Trophoblast cell (in vitro differentiated cells and primary cell): ENCODE results near the gene PRKD1.
"Not testable (repeated sequence)": the region's sequence is repeated elsewhere in the genome, so short reads cannot be mapped to it uniquely, and the experiment has no call there.

ENCODE experiments used
- DNase-seq, 2 donors: peaks; one replicate each; pipeline ENCODE4 v3.0.0-alpha.2; 2016
- H2AFZ ChIP-seq: 2 replicates; pipeline ENCODE4 v1.6.1; 2013; ENCODE audit warnings: low read length, moderate library complexity, mild to moderate bottlenecking; ENCODE audit not compliant: insufficient read depth, poor library complexity
- H2AK5ac ChIP-seq: 2 replicates; pipeline ENCODE4 v1.6.1; 2013; ENCODE audit warnings: mild to moderate bottlenecking, low read length
- H2BK120ac ChIP-seq: 2 replicates; pipeline ENCODE4 v1.6.1; 2013; ENCODE audit warnings: low read length, mild to moderate bottlenecking, moderate library complexity; ENCODE audit not compliant: insufficient read depth, poor library complexity
- H2BK12ac ChIP-seq: 2 replicates; pipeline ENCODE4 v1.6.1; 2013; ENCODE audit warnings: mild to moderate bottlenecking, low read length, moderate library complexity
- H2BK5ac ChIP-seq: 2 replicates; pipeline ENCODE4 v1.6.1; 2013; ENCODE audit warnings: low read length, low read depth, moderate library complexity, mild to moderate bottlenecking; ENCODE audit not compliant: poor library complexity
- H3K14ac ChIP-seq: 2 replicates; pipeline ENCODE4 v1.6.1; 2013; ENCODE audit warnings: mild to moderate bottlenecking, low read length
- H3K18ac ChIP-seq: 2 replicates; pipeline ENCODE4 v1.6.1; 2013; ENCODE audit warnings: mild to moderate bottlenecking, low read length
- H3K23ac ChIP-seq: 2 replicates; pipeline ENCODE4 v1.6.1; 2013; ENCODE audit warnings: low read length
- H3K27ac ChIP-seq: 2 replicates; pipeline ENCODE4 v1.5.1; 2013; ENCODE audit warnings: low read depth, mild to moderate bottlenecking, inconsistent platforms, low read length, moderate library complexity
- H3K27me3 ChIP-seq: 2 replicates; pipeline ENCODE4 v1.6.1; 2013; ENCODE audit warnings: inconsistent platforms, mild to moderate bottlenecking, low read length, moderate library complexity; ENCODE audit not compliant: insufficient read depth
- H3K36me3 ChIP-seq, 2 experiments: 1 replicate in 1 of 2; 2 replicates in 1 of 2; pipeline ENCODE4 v1.6.1; 2013; ENCODE audit warnings: low read length in 2 of 2, mild to moderate bottlenecking in 2 of 2, moderate library complexity in 1 of 2; ENCODE audit not compliant: insufficient read depth in 2 of 2, control insufficient read depth in 1 of 2
- H3K4ac ChIP-seq: 2 replicates; pipeline ENCODE4 v1.6.1; 2013; ENCODE audit warnings: low read depth, mild to moderate bottlenecking, low read length, moderate library complexity
- H3K4me1 ChIP-seq, 2 experiments: 1 replicate in 1 of 2; 2 replicates in 1 of 2; pipeline ENCODE4 v1.6.1; 2013; ENCODE audit warnings: low read length in 2 of 2, mild to moderate bottlenecking in 2 of 2, moderate library complexity in 1 of 2; ENCODE audit not compliant: insufficient read depth in 2 of 2, control insufficient read depth in 1 of 2
- H3K4me2 ChIP-seq: 2 replicates; pipeline ENCODE4 v1.6.1; 2013; ENCODE audit warnings: inconsistent platforms, mild to moderate bottlenecking, low read length, moderate library complexity
- H3K4me3 ChIP-seq: 2 replicates; pipeline ENCODE4 v1.5.1; 2013; ENCODE audit warnings: mild to moderate bottlenecking, low read depth, low read length, inconsistent platforms
- H3K79me1 ChIP-seq: one replicate; pipeline ENCODE4 v1.6.1; 2013; ENCODE audit warnings: low read length
- H3K79me2 ChIP-seq: 2 replicates; pipeline ENCODE4 v1.6.1; 2013; ENCODE audit warnings: low read length, mild to moderate bottlenecking; ENCODE audit not compliant: control insufficient read depth, insufficient read depth, poor library complexity
- H3K9ac ChIP-seq: 2 replicates; pipeline ENCODE4 v1.6.1; 2013; ENCODE audit warnings: mild to moderate bottlenecking, low read length
- H3K9me3 ChIP-seq: 2 replicates; pipeline ENCODE4 v1.6.1; 2013; ENCODE audit warnings: low read depth, mild to moderate bottlenecking, control low read depth, inconsistent platforms, low read length; ENCODE audit not compliant: insufficient read depth
- H4K12ac ChIP-seq: 2 replicates; pipeline ENCODE4 v1.6.1; 2013; ENCODE audit warnings: low read depth, mild to moderate bottlenecking, low read length, moderate library complexity
- H4K8ac ChIP-seq: 2 replicates; pipeline ENCODE4 v1.6.1; 2013; ENCODE audit warnings: low read depth, mild to moderate bottlenecking, low read length, moderate library complexity
- H4K91ac ChIP-seq: one replicate; pipeline ENCODE4 v1.6.1; 2013; ENCODE audit warnings: low read depth, mild to moderate bottlenecking, low read length, moderate library complexity
- WGBS: extraction: QIAGEN DNeasy Blood & Tissue Kit; methylation state at CpG from one replicate; pipeline ENCODE4 v1.1.7; 2013; ENCODE audit warnings: missing lambda C conversion rate; ENCODE audit not compliant: insufficient read length, insufficient coverage; ENCODE audit errors: extremely low coverage; 5-methylcytosine and 5-hydroxymethylcytosine counted together

PRKD1 gene

GRCh38 chr14:29843981-29844380 is 83.7 kb downstream of the PRKD1 start:
- Histone ChIP-seq H3K27ac (no peak overlapping the region), H3K27me3 (no peaks in the 10 kb centered on the region), H3K9me3 (peaks cover 9% of the 10 kb centered on the region), H3K9ac (no peak overlapping the region), H2BK12ac (no peak overlapping the region), H3K23ac (no peak overlapping the region), H2AK5ac (no peak overlapping the region), H2BK5ac (no peak overlapping the region), H4K8ac (no peak overlapping the region), H3K18ac (no peak overlapping the region), H3K4ac (no peak overlapping the region), H3K4me3 (no peak overlapping the region), H2BK120ac (no peak overlapping the region), H3K4me2 (no peak overlapping the region), H3K36me3 (peaks cover 0 to 4% of the 10 kb centered on the region in 2 experiments), H2AFZ (no peak overlapping the region), H4K12ac (no peak overlapping the region), H3K79me1 (no peaks in the 10 kb centered on the region), H3K4me1 (no peaks in the 10 kb centered on the region), H3K79me2 (no peaks in the 10 kb centered on the region), H4K91ac (no peak overlapping the region), H3K14ac (no peak overlapping the region)
- WGBS, result no CpG with 5 or more reads among the region's 1 CpG
- no peak for DNase-seq

GRCh38 chr14:29842228-29842627 is 85.4 kb downstream of the PRKD1 start:
- Histone ChIP-seq H2BK5ac (no peak overlapping the region), H3K9me3 (peaks cover 9% of the 10 kb centered on the region), H3K4ac (no peak overlapping the region), H3K4me1 (no peaks in the 10 kb centered on the region), H4K8ac (no peak overlapping the region), H4K91ac (no peak overlapping the region), H2AFZ (no peak overlapping the region), H2BK120ac (no peak overlapping the region), H3K79me2 (no peaks in the 10 kb centered on the region), H2AK5ac (no peak overlapping the region), H3K27ac (no peak overlapping the region), H4K12ac (no peak overlapping the region), H3K18ac (no peak overlapping the region), H3K27me3 (no peaks in the 10 kb centered on the region), H3K9ac (no peak overlapping the region), H3K14ac (no peak overlapping the region), H3K79me1 (no peaks in the 10 kb centered on the region), H2BK12ac (no peak overlapping the region), H3K23ac (no peak overlapping the region), H3K36me3 (peaks cover 0 to 4% of the 10 kb centered on the region in 2 experiments), H3K4me2 (no peak overlapping the region), H3K4me3 (no peak overlapping the region)
- no peak for DNase-seq
- WGBS, result no CpG with 5 or more reads among the region's 1 CpG

GRCh38 chr14:29840369-29840892 is 87.2 kb downstream of the PRKD1 start:
- not testable (repeated sequence) for H3K4me3 ChIP-seq, H2BK12ac ChIP-seq, H4K12ac ChIP-seq, H3K4me2 ChIP-seq, H3K36me3 ChIP-seq, H3K79me1 ChIP-seq, H3K79me2 ChIP-seq, H3K18ac ChIP-seq, H3K23ac ChIP-seq, H3K9me3 ChIP-seq, H2AFZ ChIP-seq, H4K8ac ChIP-seq, H3K4me1 ChIP-seq, H4K91ac ChIP-seq, H3K14ac ChIP-seq, H3K27me3 ChIP-seq, DNase-seq, H3K27ac ChIP-seq, H2BK120ac ChIP-seq, H2AK5ac ChIP-seq, H3K4ac ChIP-seq, H2BK5ac ChIP-seq, H3K9ac ChIP-seq
- WGBS, result no CpG with 5 or more reads among the region's 6 CpGs

GRCh38 chr14:29839691-29840090 is 88.0 kb downstream of the PRKD1 start:
- not testable (repeated sequence) for H3K79me2 ChIP-seq, H3K4me1 ChIP-seq, H3K14ac ChIP-seq, H3K27me3 ChIP-seq, H3K36me3 ChIP-seq, H4K8ac ChIP-seq, H3K9ac ChIP-seq, H2AK5ac ChIP-seq, H3K18ac ChIP-seq, H2BK120ac ChIP-seq, H3K4me2 ChIP-seq, H3K23ac ChIP-seq, H2AFZ ChIP-seq, H2BK12ac ChIP-seq, H3K4ac ChIP-seq, H3K9me3 ChIP-seq, H3K27ac ChIP-seq, H4K91ac ChIP-seq, H3K4me3 ChIP-seq, DNase-seq, H4K12ac ChIP-seq, H2BK5ac ChIP-seq, H3K79me1 ChIP-seq
- no CpG with 5 or more reads among the region's 1 CpG for WGBS
